HG02678 (cell line): ENCODE data around the gene CXCL17.

Source experiments
- ATAC-seq: cut with Tn5 transposase; IDR thresholded peaks from one replicate; pipeline ENCODE4 v1.9.1; 2021; ENCODE audit warnings: mild to moderate bottlenecking, moderate library complexity; ENCODE audit not compliant: unreplicated experiment

CXCL17 gene

GRCh38 chr19:42401365-42402303 is 41.1 kb downstream of the CXCL17 start:
- ATAC-seq = no peak

- ATAC-seq = no peak
These were observed 42.3 kb downstream of the CXCL17 start for GRCh38 chr19:42400404-42400803.

- ATAC-seq = no peak
These were observed 45.2 kb downstream of the CXCL17 start for GRCh38 chr19:42397263-42398166.

GRCh38 chr19:42396381-42397262 is 46.1 kb downstream of the CXCL17 start:
- ATAC-seq = peak; percentile 98

- no peak for ATAC-seq
These were observed 48.0 kb downstream of the CXCL17 start for GRCh38 chr19:42394751-42395150.

GRCh38 chr19:42392165-42392564 is 50.6 kb downstream of the CXCL17 start:
- ATAC-seq = no peak

- no peak for ATAC-seq
These were observed 52.8 kb downstream of the CXCL17 start, which contains the start of gene CNFN for GRCh38 chr19:42389899-42390298. Gene CNFN (minus strand): TSS chr19:42390297. CDS start chr19:42389037, 1,260 bp downstream.

GRCh38 chr19:42388851-42389489 is 53.8 kb downstream of the CXCL17 start:
- no peak for ATAC-seq

- peak; percentile 45 for ATAC-seq
These were observed 55.6 kb downstream of the CXCL17 start for GRCh38 chr19:42386974-42387707.

- no peak for ATAC-seq
These were observed 62.6 kb downstream of the CXCL17 start for GRCh38 chr19:42380155-42380554.
